GM23338 (cell line): ENCODE measurements around the gene TTC21B.

Experiments
- CREB1 ChIP-seq: fragments of 250-450 bp; sonication (Bioruptor Pico); IDR thresholded peaks from 2 replicates; pipeline ENCODE4 v1.5.0; 2020; ENCODE audit warnings: low read depth, mild to moderate bottlenecking, moderate library complexity
- CTCF ChIP-seq, 2 experiments: fragments of 200-600 bp in 1 of 2; sonication (generic) in 1 of 2; conservative IDR thresholded peaks; 2 replicates each; pipeline versions ENCODE4 v1.5.1 to v1.6.1; 2016 to 2017; ENCODE audit warnings: antibody characterized with exemption in 2 of 2, low read depth in 2 of 2, mild to moderate bottlenecking in 2 of 2, moderate library complexity in 1 of 2
- ETS1 ChIP-seq: IDR thresholded peaks from 2 replicates; pipeline ENCODE4 v1.6.1; 2016; ENCODE audit warnings: antibody characterized with exemption
- EZH2 ChIP-seq: fragments of 200-600 bp; sonication (generic); IDR thresholded peaks from one replicate; pipeline ENCODE4 v1.8.0; 2017; ENCODE audit warnings: antibody characterized with exemption, mild to moderate bottlenecking, low read depth; ENCODE audit not compliant: unreplicated experiment
- EZH2phosphoT487 ChIP-seq: fragments of 200-600 bp; sonication (generic); IDR thresholded peaks from one replicate; pipeline ENCODE4 v1.8.1; 2018; ENCODE audit warnings: antibody characterized with exemption; ENCODE audit not compliant: unreplicated experiment
- NANOG ChIP-seq: IDR thresholded peaks from 2 replicates; pipeline ENCODE4 v1.6.1; 2016; ENCODE audit warnings: antibody characterized with exemption, borderline replicate concordance
- POLR2AphosphoS5 ChIP-seq: IDR thresholded peaks from 2 replicates; pipeline ENCODE4 v1.6.1; 2016; ENCODE audit warnings: antibody characterized with exemption, low read depth
- REST ChIP-seq: IDR thresholded peaks from one replicate; pipeline ENCODE4 v1.6.1; 2018; ENCODE audit warnings: antibody characterized with exemption; ENCODE audit not compliant: unreplicated experiment
- ZNF114 ChIP-seq: fragments of 250-450 bp; sonication (Bioruptor Pico); IDR thresholded peaks from 2 replicates; pipeline ENCODE4 v1.5.0; 2020; ENCODE audit warnings: mild to moderate bottlenecking, moderate library complexity

GRCh38 chr2:165961818-165962217, 8.2 kb upstream of the TTC21B start:
- TF ChIP-seq CTCF (conservative IDR thresholded peaks at IDR 0.05; ENCODE audit: low read depth in 2 of 2): no peak
- no peak for TF ChIP-seq EZH2
- no peak for TF ChIP-seq ZNF114 (CRISPR knock-in tag)
- no peak for TF ChIP-seq POLR2AphosphoS5
- no peak for TF ChIP-seq CREB1 (CRISPR knock-in tag)
- TF ChIP-seq REST: no peak
- no peak for TF ChIP-seq NANOG
- no peak for TF ChIP-seq EZH2phosphoT487
- no peak for TF ChIP-seq ETS1
